ENCODE measurements around the gene KRTAP10-2. TPM values are rescaled to one million over a fixed set of nuclear protein-coding genes. Genes with fewer than 3 reads are reported as not detected.

KRTAP10-2 gene
- total and polyA plus RNA-seq, 2 donors (not counting 1 experiment from before 2014, with no cell fraction given) = not detected

DNA sequence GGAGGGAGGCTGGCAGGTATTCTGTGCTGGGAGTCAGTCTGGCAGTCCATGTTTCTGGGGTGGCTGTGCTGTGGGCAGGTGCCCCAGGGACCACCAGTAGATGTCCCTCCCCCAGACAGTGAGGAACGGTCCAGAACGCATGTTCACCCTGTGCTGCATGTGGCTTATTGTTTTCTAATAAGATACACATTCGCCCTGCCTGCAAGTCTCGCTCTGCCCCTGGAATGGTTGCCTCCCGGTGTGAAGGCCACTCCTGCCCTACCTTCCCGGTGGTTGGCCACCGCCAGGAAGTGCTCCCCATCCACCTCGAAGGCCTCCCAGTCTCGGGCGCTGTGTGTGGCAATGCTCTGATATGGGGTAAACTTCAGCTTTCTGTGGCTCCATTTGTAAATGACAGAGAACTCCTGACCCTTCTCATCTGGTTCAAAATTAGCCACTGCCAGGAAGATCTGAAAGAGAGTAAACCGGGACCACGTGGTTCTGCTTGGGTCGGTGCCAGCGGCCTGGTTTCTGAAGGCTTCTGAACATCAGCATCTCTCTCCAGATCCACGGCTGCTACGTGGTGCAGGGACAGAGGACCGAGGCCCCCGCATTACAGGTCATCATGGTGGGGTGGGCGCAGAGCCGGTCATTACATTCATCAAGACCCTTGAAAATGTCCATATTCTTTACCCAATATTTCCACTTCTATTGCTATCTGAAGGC, 25.8 kb downstream of the KRTAP10-2 start:
- H3K79me2 ChIP-seq (ENCODE audit: control insufficient read depth, insufficient read depth, low read length) = no peaks in the 10 kb centered on the region
- no peak overlapping the region for H3K27ac ChIP-seq (ENCODE audit: insufficient read depth, low read length)
- no peaks in the 10 kb centered on the region for H3K9me3 ChIP-seq (ENCODE audit: control insufficient read depth, insufficient read depth, low read depth, low read length)
- H3K4me2 ChIP-seq (ENCODE audit: extremely low read depth, insufficient read depth, low read length) = no peak overlapping the region
- no peak for TF ChIP-seq EZH2 (IDR thresholded peaks at IDR 0.05; ENCODE audit: low read length, missing control alignments)
- TF ChIP-seq, protein P1, sequence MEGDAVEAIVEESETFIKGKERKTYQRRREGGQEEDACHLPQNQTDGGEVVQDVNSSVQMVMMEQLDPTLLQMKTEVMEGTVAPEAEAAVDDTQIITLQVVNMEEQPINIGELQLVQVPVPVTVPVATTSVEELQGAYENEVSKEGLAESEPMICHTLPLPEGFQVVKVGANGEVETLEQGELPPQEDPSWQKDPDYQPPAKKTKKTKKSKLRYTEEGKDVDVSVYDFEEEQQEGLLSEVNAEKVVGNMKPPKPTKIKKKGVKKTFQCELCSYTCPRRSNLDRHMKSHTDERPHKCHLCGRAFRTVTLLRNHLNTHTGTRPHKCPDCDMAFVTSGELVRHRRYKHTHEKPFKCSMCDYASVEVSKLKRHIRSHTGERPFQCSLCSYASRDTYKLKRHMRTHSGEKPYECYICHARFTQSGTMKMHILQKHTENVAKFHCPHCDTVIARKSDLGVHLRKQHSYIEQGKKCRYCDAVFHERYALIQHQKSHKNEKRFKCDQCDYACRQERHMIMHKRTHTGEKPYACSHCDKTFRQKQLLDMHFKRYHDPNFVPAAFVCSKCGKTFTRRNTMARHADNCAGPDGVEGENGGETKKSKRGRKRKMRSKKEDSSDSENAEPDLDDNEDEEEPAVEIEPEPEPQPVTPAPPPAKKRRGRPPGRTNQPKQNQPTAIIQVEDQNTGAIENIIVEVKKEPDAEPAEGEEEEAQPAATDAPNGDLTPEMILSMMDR (conservative IDR thresholded peaks at IDR 0.05 in 1 of 2, IDR thresholded peaks at IDR 0.05 in 1 of 2; ENCODE audit: low read depth in 1 of 2, low read length in 2 of 2) = no peak
- H3K36me3 ChIP-seq (ENCODE audit: control insufficient read depth, insufficient read depth, low read length) = no peaks in the 10 kb centered on the region
- H3K27me3 ChIP-seq (ENCODE audit: control insufficient read depth, insufficient read depth, low read length) = no peaks in the 10 kb centered on the region
- no peak for DNase-seq (ENCODE audit: low read depth in 2 of 2)
- H3K4me1 ChIP-seq (ENCODE audit: control insufficient read depth, extremely low read depth, insufficient read depth, low read length) = no peaks in the 10 kb centered on the region
- H3K4me3 ChIP-seq (replicated peaks in 1 of 4; ENCODE audit: control extremely low read depth in 1 of 4, insufficient read depth in 1 of 4, low read depth in 3 of 4, low read length in 4 of 4) = no peak overlapping the region
- no peak overlapping the region for H3K9ac ChIP-seq (ENCODE audit: insufficient read depth, low read length)
- no peaks in the 10 kb centered on the region for H4K20me1 ChIP-seq (ENCODE audit: control insufficient read depth, extremely low read depth, insufficient read depth, low read length)
- H2AFZ ChIP-seq (ENCODE audit: low read length) = no peak overlapping the region

- no peaks in the 10 kb centered on the region for H3K9me3 ChIP-seq (ENCODE audit: control insufficient read depth, insufficient read depth, low read depth, low read length)
Observed at GRCh38 chr21:44524414-44525371, 26.6 kb downstream of the KRTAP10-2 start.

More at GRCh38 chr21:44524414-44525371, 26.6 kb downstream of the KRTAP10-2 start:
- H3K9ac ChIP-seq (ENCODE audit: insufficient read depth, low read length) = no peak overlapping the region
- no peaks in the 10 kb centered on the region for H4K20me1 ChIP-seq (ENCODE audit: control insufficient read depth, extremely low read depth, insufficient read depth, low read length)
- H3K27me3 ChIP-seq (ENCODE audit: control insufficient read depth, insufficient read depth, low read length) = no peaks in the 10 kb centered on the region
- no peak for DNase-seq (ENCODE audit: low read depth in 2 of 2)
- no peak overlapping the region for H3K4me3 ChIP-seq (replicated peaks in 1 of 4; ENCODE audit: control extremely low read depth in 1 of 4, insufficient read depth in 1 of 4, low read depth in 3 of 4, low read length in 4 of 4)
- no peaks in the 10 kb centered on the region for H3K4me1 ChIP-seq (ENCODE audit: control insufficient read depth, extremely low read depth, insufficient read depth, low read length)
- no peak overlapping the region for H3K27ac ChIP-seq (ENCODE audit: insufficient read depth, low read length)
- no peaks in the 10 kb centered on the region for H3K79me2 ChIP-seq (ENCODE audit: control insufficient read depth, insufficient read depth, low read length)
- no peak overlapping the region for H2AFZ ChIP-seq (ENCODE audit: low read length)
- no peak overlapping the region for H3K4me2 ChIP-seq (ENCODE audit: extremely low read depth, insufficient read depth, low read length)
- TF ChIP-seq, protein P1 (conservative IDR thresholded peaks at IDR 0.05 in 1 of 2, IDR thresholded peaks at IDR 0.05 in 1 of 2; ENCODE audit: low read depth in 1 of 2, low read length in 2 of 2) = no peak
- TF ChIP-seq EZH2 (IDR thresholded peaks at IDR 0.05; ENCODE audit: low read length, missing control alignments) = no peak
- no peaks in the 10 kb centered on the region for H3K36me3 ChIP-seq (ENCODE audit: control insufficient read depth, insufficient read depth, low read length)

Measured in fibroblast of lung (primary cell).